ENCODE results near the gene G3BP2.

- TF ChIP-seq CTCF (IDR thresholded peaks at IDR 0.05; ENCODE audit: insufficient read depth, low read depth, low read length): no peak
- TF ChIP-seq EZH2 (IDR thresholded peaks at IDR 0.05; ENCODE audit: insufficient read depth, low read length): no peak
Measured at GRCh38 chr4:75698963-75699228, 25.7 kb upstream of the G3BP2 start.
